B cell (primary cell): ENCODE results near the gene CARMIL3. TPM values are rescaled to one million over a fixed set of nuclear protein-coding genes. Genes with fewer than 3 reads are reported as not detected.

Experiments
- ATAC-seq: fragments of 200-7000 bp; cut with Tn5 transposase; one replicate; pipeline ENCODE4 v1.10.0; 2021; ENCODE audit warnings: low read depth, mild to moderate bottlenecking, moderate number of reproducible peaks, moderate library complexity
- CTCF ChIA-PET: fragments of 350-600 bp; sonication (Branson Sonifier 250); formaldehyde crosslinking; loops from one replicate; lab custom pipeline; 2021; ENCODE audit warnings: antibody characterized with exemption, inconsistent platforms; lab: Charles Lee
- POLR2A ChIA-PET: fragments of 350-600 bp; sonication (Branson Sonifier 250); formaldehyde crosslinking; loops from one replicate; lab custom pipeline; 2021; ENCODE audit warnings: antibody characterized with exemption; lab: Charles Lee
- DNase-seq: peaks from one replicate; pipeline ENCODE4 v3.0.0; 2013
- H2AFZ ChIP-seq: 2 replicates; pipeline ENCODE4 v1.6.1; 2012; ENCODE audit warnings: mild to moderate bottlenecking, low read depth, low read length; ENCODE audit not compliant: insufficient read depth, poor library complexity, severe bottlenecking
- H3K27ac ChIP-seq, 2 donors: 1 replicate in 1 of 2; 2 replicates in 1 of 2; pipeline ENCODE4 v1.5.1; 2012 to 2013; ENCODE audit warnings: low read length in 2 of 2, mild to moderate bottlenecking in 2 of 2, moderate library complexity in 1 of 2
- H3K27me3 ChIP-seq, 4 experiments: fragments of 200-600 bp in 1 of 4; sonication (generic) in 1 of 4; replicated peaks in 1 of 4; 1 replicate in 2 of 4; 2 replicates in 2 of 4; pipeline versions ENCODE4 v1.6.1 to v1.7.0; 2013 to 2016; ENCODE audit warnings: low read length in 3 of 4, mild to moderate bottlenecking in 2 of 4, mixed read lengths in 1 of 4, moderate library complexity in 1 of 4; ENCODE audit not compliant: insufficient read depth in 4 of 4, control insufficient read depth in 3 of 4; ENCODE audit errors: control extremely low read depth in 1 of 4
- H3K36me3 ChIP-seq, 2 experiments: replicated peaks in 1 of 2; 1 replicate in 1 of 2; 2 replicates in 1 of 2; pipeline versions ENCODE4 v1.6.1 to v1.7.1; 2013; ENCODE audit warnings: low read length in 1 of 2; ENCODE audit not compliant: insufficient read depth in 2 of 2, control insufficient read depth in 1 of 2; ENCODE audit errors: control extremely low read depth in 1 of 2, extremely low read depth in 1 of 2
- H3K4me1 ChIP-seq, 2 donors: fragments of 200-600 bp in 1 of 2; sonication (generic) in 1 of 2; 1 replicate in 1 of 2; 2 replicates in 1 of 2; pipeline versions ENCODE4 v1.5.1 to v1.6.1; 2013 to 2017; ENCODE audit warnings: low read length in 2 of 2; ENCODE audit not compliant: control insufficient read depth in 2 of 2, insufficient read depth in 2 of 2
- H3K4me2 ChIP-seq: replicated peaks from 2 replicates; pipeline ENCODE3; 2012; ENCODE audit warnings: mild to moderate bottlenecking, low read depth, low read length; ENCODE audit not compliant: poor library complexity, severe bottlenecking
- H3K4me3 ChIP-seq, 5 experiments: fragments of 200-600 bp in 1 of 5; sonication (generic) in 1 of 5; 1 replicate in 3 of 5; 2 replicates in 2 of 5; pipeline versions ENCODE4 v1.5.1 to v1.7.0; 2011 to 2016; ENCODE audit warnings: low read length in 4 of 5, mild to moderate bottlenecking in 4 of 5, low read depth in 2 of 5, control low read depth in 1 of 5, moderate library complexity in 1 of 5; ENCODE audit not compliant: insufficient read depth in 1 of 5; ENCODE audit errors: control extremely low read depth in 1 of 5, extremely low read depth in 1 of 5
- H3K79me2 ChIP-seq: fragments of 200-600 bp; sonication (generic); one replicate; pipeline ENCODE4 v1.6.0; 2016; ENCODE audit warnings: low read length; ENCODE audit not compliant: control insufficient read depth, insufficient read depth
- H3K9ac ChIP-seq: fragments of 200-600 bp; sonication (generic); 2 replicates; pipeline ENCODE4 v1.6.1; 2017; ENCODE audit warnings: mild to moderate bottlenecking, low read length, moderate library complexity
- H3K9me3 ChIP-seq, 3 donors: one replicate each; pipeline versions ENCODE4 v1.6.1 to v1.7.1; 2013; ENCODE audit warnings: low read length in 2 of 3; ENCODE audit not compliant: control insufficient read depth in 2 of 3, insufficient read depth in 1 of 3; ENCODE audit errors: control extremely low read depth in 1 of 3
- H4K20me1 ChIP-seq: 2 replicates; pipeline ENCODE4 v1.6.0; 2012; ENCODE audit warnings: mild to moderate bottlenecking, low read length; ENCODE audit not compliant: insufficient read depth, control insufficient read depth, poor library complexity, severe bottlenecking
- H3K27ac Mint-ChIP-seq: one replicate; pipeline ENCODE4 v1.8.0; 2021; ENCODE audit warnings: mixed read lengths
- H3K27me3 Mint-ChIP-seq: one replicate; pipeline ENCODE4 v1.8.0; 2021; ENCODE audit warnings: mixed read lengths
- H3K4me1 Mint-ChIP-seq: one replicate; pipeline ENCODE4 v1.8.0; 2021; ENCODE audit warnings: mixed read lengths
- H3K4me3 Mint-ChIP-seq: one replicate; pipeline ENCODE4 v1.8.0; 2021; ENCODE audit warnings: mixed read lengths
- H3K9me3 Mint-ChIP-seq: one replicate; pipeline ENCODE4 v1.8.0; 2022; ENCODE audit warnings: mixed read lengths; ENCODE audit not compliant: insufficient read depth
- CTCF ChIP-seq: fragments of 200-600 bp; IDR thresholded peaks from one replicate; pipeline ENCODE4 v1.8.0; 2022; ENCODE audit warnings: antibody characterized with exemption, mild to moderate bottlenecking
- EZH2 ChIP-seq: IDR thresholded peaks from 2 replicates; pipeline ENCODE4 v1.6.1; 2012; ENCODE audit warnings: borderline replicate concordance, low read depth, mild to moderate bottlenecking, moderate library complexity, low read length; ENCODE audit not compliant: insufficient read depth, poor library complexity, severe bottlenecking
- WGBS: methylation state at CpG from one replicate; pipeline ENCODE4 v1.1.5; 2013; ENCODE audit warnings: missing lambda C conversion rate; ENCODE audit not compliant: insufficient coverage; 5-methylcytosine and 5-hydroxymethylcytosine counted together
- intact Hi-C: fragments of 100-400 bp; cut with micrococcal nuclease; formaldehyde crosslinking; loops from one replicate; pipeline ENCODE4 v1.10.0; 2022
- polyA plus RNA-seq: library from polyadenylated mRNA; depleted of rRNA; stranded (reverse); fragments of >200 nt; gene quantifications from 2 replicates; pipeline ENCODE4 v1.2.3, GENCODE V29; 2012
- total RNA-seq, 2 donors: library from RNA; stranded (reverse); fragments of 120-200 nt in 1 of 2; gene quantifications; 1 replicate in 1 of 2; 2 replicates in 1 of 2; pipeline versions ENCODE4 v1.2.3 to v1.2.4, GENCODE V29; 2013 to 2022

The CARMIL3 gene
- total and polyA plus RNA-seq, 2 donors (not counting 1 experiment from before 2014, with no cell fraction given), result 1.0 to 7.2 TPM

GRCh38 chr14:24110523-24110922 is 58.7 kb downstream of the CARMIL3 start:
- no CpG with 5 or more reads among the region's 1 CpG for WGBS
- Histone ChIP-seq H3K9ac (no peak overlapping the region), H3K36me3 (no peaks in the 10 kb centered on the region), H3K79me2 (peaks cover 32% of the 10 kb centered on the region), H3K4me2 (no peak overlapping the region), H4K20me1 (peaks cover 4% of the 10 kb centered on the region), H3K4me1 (peaks cover 12 to 20% of the 10 kb centered on the region in 2 donors), H3K9me3 (no peaks in the 10 kb centered on the region), H3K4me3 (no peak overlapping the region), H3K27ac (no peak overlapping the region), H2AFZ (no peak overlapping the region), H3K27me3 (no peaks in the 10 kb centered on the region)
- Mint-ChIP-seq H3K4me3 (no peak overlapping the region), H3K4me1 (peaks cover 19% of the 10 kb centered on the region), H3K27ac (no peak overlapping the region), H3K9me3 (no peaks in the 10 kb centered on the region), H3K27me3 (no peaks in the 10 kb centered on the region)
- TF ChIP-seq CTCF, result no peak
- no peak for TF ChIP-seq EZH2
- intact Hi-C loops, result loop anchor here (10.0 kb wide), 1 partner anchor 556 kb away; the partner anchor contains the start of genes THTPA and ZFHX2
- ChIA-PET CTCF (interaction anchor here (0.7 to 11.7 kb wide), 21 partner anchors 10 to 321 kb away, joined by 3 to 292 read pairs (median 5); partner anchors contain the start of genes CARMIL3, DHRS1, IRF9 and NOP9), POLR2A (interaction anchor here (0.6 to 4.1 kb wide), 2 partner anchors 11 to 16 kb away, joined by 5 to 23 read pairs; partner anchors contain the start of gene PCK2)
- ATAC-seq (no peak), DNase-seq (no peak)

GRCh38 chr14:24113379-24113800 is 61.6 kb downstream of the CARMIL3 start:
- Mint-ChIP-seq H3K27ac (peak overlapping the region; percentile 100), H3K27me3 (no peaks in the 10 kb centered on the region), H3K4me1 (peaks cover 33% of the 10 kb centered on the region), H3K4me3 (peak overlapping the region; percentile 93), H3K9me3 (no peaks in the 10 kb centered on the region)
- no peak for ATAC-seq
- peak overlapping the region; percentile 99 to 100 for H3K27ac ChIP-seq
- H3K36me3 ChIP-seq, result peaks cover 0 to 18% of the 10 kb centered on the region in 2 experiments
- no peaks in the 10 kb centered on the region for H3K9me3 ChIP-seq
- ChIA-PET CTCF (interaction anchor here (1.0 to 4.1 kb wide), 15 partner anchors 8 to 318 kb away, joined by 3 to 37 read pairs (median 9); partner anchors contain the start of genes EMC9, IRF9, MDP1 and PCK2), POLR2A (interaction anchor here (0.5 to 2.9 kb wide), 10 partner anchors 19 to 129 kb away, joined by 3 to 49 read pairs (median 22); partner anchors contain the start of genes EMC9, IRF9, PCK2 and PSME1)
- peaks cover 48% of the 10 kb centered on the region for H3K79me2 ChIP-seq
- peak overlapping the region; percentile 98 for H3K9ac ChIP-seq
- H3K27me3 ChIP-seq, result no peaks in the 10 kb centered on the region
- H4K20me1 ChIP-seq, result peaks cover 13% of the 10 kb centered on the region
- H3K4me2 ChIP-seq, result peak overlapping the region; percentile 95
- WGBS, result 7% methylated on average over 9 of the region's 15 CpGs
- H2AFZ ChIP-seq, result peak overlapping the region; percentile 82
- H3K4me3 ChIP-seq, result peak overlapping the region; percentile 88 to 99 (median 97)
- intact Hi-C loops, result loop anchor here (10.0 kb wide), 1 partner anchor 559 kb away; the partner anchor contains the start of genes THTPA and ZFHX2
- peaks cover 24 to 34% of the 10 kb centered on the region in 2 donors for H3K4me1 ChIP-seq
- TF ChIP-seq EZH2 (no peak), CTCF (no peak)
- DNase-seq, result no peak
